Astrocyte (in vitro differentiated cells and primary cell): ENCODE data around the gene FADS2. TPM values are rescaled to one million over a fixed set of nuclear protein-coding genes. Genes with fewer than 3 reads are reported as not detected.

ENCODE experiments used
- DNase-seq: peaks from one replicate; pipeline ENCODE4 v3.0.0-alpha.2; 2010; ENCODE audit warnings: low read depth
- FAIRE-seq: peaks from 2 replicates; lab custom pipeline; 2011; peaks lifted over from hg19 to GRCh38; lab: Jason Lieb, UNC
- H2AFZ ChIP-seq: 2 replicates; pipeline ENCODE4 v1.6.0; 2012; ENCODE audit warnings: low read depth, low read length, inconsistent platforms
- H3K27ac ChIP-seq: 2 replicates; pipeline ENCODE4 v1.5.1; 2011; ENCODE audit warnings: low read depth, low read length, inconsistent platforms
- H3K27me3 ChIP-seq: 2 replicates; pipeline ENCODE4 v1.6.0; 2011; ENCODE audit warnings: low read length, inconsistent platforms; ENCODE audit not compliant: insufficient read depth
- H3K36me3 ChIP-seq: 2 replicates; pipeline ENCODE4 v1.5.1; 2011; ENCODE audit warnings: low read length, inconsistent platforms; ENCODE audit not compliant: insufficient read depth
- H3K4me1 ChIP-seq: 2 replicates; pipeline ENCODE4 v1.5.1; 2011; ENCODE audit warnings: low read length, inconsistent platforms; ENCODE audit not compliant: insufficient read depth
- H3K4me2 ChIP-seq: 2 replicates; pipeline ENCODE4 v1.6.0; 2012; ENCODE audit warnings: low read length, inconsistent platforms
- H3K4me3 ChIP-seq: 2 replicates; pipeline ENCODE4 v1.5.1; 2011; ENCODE audit warnings: low read depth, mild to moderate bottlenecking, low read length, inconsistent platforms; ENCODE audit not compliant: insufficient read depth
- H3K79me2 ChIP-seq: 2 replicates; pipeline ENCODE4 v1.6.0; 2012; ENCODE audit warnings: mild to moderate bottlenecking, low read length, inconsistent platforms; ENCODE audit not compliant: insufficient read depth
- H3K9ac ChIP-seq: 2 replicates; pipeline ENCODE4 v1.6.0; 2012; ENCODE audit warnings: mild to moderate bottlenecking, low read length, inconsistent platforms
- H3K9me3 ChIP-seq: 2 replicates; pipeline ENCODE4 v1.5.1; 2012; ENCODE audit warnings: low read depth, mild to moderate bottlenecking, low read length, inconsistent platforms; ENCODE audit not compliant: insufficient read depth
- H4K20me1 ChIP-seq: 2 replicates; pipeline ENCODE4 v1.6.0; 2012; ENCODE audit warnings: low read length, inconsistent platforms; ENCODE audit not compliant: insufficient read depth
- H3K27ac Mint-ChIP-seq: one replicate; pipeline ENCODE4 v1.8.0; 2021; ENCODE audit warnings: mild to moderate bottlenecking, mixed read lengths; ENCODE audit not compliant: unreplicated experiment
- H3K27me3 Mint-ChIP-seq: one replicate; pipeline ENCODE4 v1.8.0; 2021; ENCODE audit warnings: low read depth, mixed read lengths; ENCODE audit not compliant: unreplicated experiment
- H3K36me3 Mint-ChIP-seq: one replicate; pipeline ENCODE4 v1.8.0; 2021; ENCODE audit warnings: low read depth, mixed read lengths; ENCODE audit not compliant: unreplicated experiment
- H3K4me1 Mint-ChIP-seq: one replicate; pipeline ENCODE4 v1.8.0; 2021; ENCODE audit warnings: low read depth, mixed read lengths; ENCODE audit not compliant: unreplicated experiment
- H3K4me3 Mint-ChIP-seq: one replicate; pipeline ENCODE4 v1.8.0; 2021; ENCODE audit warnings: mild to moderate bottlenecking, moderate library complexity, mixed read lengths; ENCODE audit not compliant: unreplicated experiment
- H3K9me3 Mint-ChIP-seq: one replicate; pipeline ENCODE4 v1.8.0; 2021; ENCODE audit warnings: mild to moderate bottlenecking, mixed read lengths; ENCODE audit not compliant: unreplicated experiment
- CTCF ChIP-seq: IDR thresholded peaks from 2 replicates; pipeline ENCODE4 v1.5.1; 2011; ENCODE audit warnings: low read depth, mild to moderate bottlenecking, inconsistent platforms, low read length, moderate library complexity; ENCODE audit not compliant: insufficient read depth
- EZH2 ChIP-seq: IDR thresholded peaks from 2 replicates; pipeline ENCODE4 v1.6.1; 2012; ENCODE audit warnings: mild to moderate bottlenecking, low read length, inconsistent platforms; ENCODE audit not compliant: insufficient read depth
- total RNA-seq: library from RNA; stranded (reverse); gene quantifications from 2 replicates; pipeline ENCODE4 v1.2.1, GENCODE V29; 2021

FADS2 gene
- total RNA-seq, 1 donor from 2014 or later = 287 TPM

GRCh38 chr11:61782841-61783240 lies 45.3 kb upstream of the FADS2 start:
- TF ChIP-seq EZH2 (no peak), CTCF (no peak)
- Mint-ChIP-seq H3K4me1 (peaks cover 26% of the 10 kb centered on the region), H3K9me3 (no peaks in the 10 kb centered on the region)

DNA sequence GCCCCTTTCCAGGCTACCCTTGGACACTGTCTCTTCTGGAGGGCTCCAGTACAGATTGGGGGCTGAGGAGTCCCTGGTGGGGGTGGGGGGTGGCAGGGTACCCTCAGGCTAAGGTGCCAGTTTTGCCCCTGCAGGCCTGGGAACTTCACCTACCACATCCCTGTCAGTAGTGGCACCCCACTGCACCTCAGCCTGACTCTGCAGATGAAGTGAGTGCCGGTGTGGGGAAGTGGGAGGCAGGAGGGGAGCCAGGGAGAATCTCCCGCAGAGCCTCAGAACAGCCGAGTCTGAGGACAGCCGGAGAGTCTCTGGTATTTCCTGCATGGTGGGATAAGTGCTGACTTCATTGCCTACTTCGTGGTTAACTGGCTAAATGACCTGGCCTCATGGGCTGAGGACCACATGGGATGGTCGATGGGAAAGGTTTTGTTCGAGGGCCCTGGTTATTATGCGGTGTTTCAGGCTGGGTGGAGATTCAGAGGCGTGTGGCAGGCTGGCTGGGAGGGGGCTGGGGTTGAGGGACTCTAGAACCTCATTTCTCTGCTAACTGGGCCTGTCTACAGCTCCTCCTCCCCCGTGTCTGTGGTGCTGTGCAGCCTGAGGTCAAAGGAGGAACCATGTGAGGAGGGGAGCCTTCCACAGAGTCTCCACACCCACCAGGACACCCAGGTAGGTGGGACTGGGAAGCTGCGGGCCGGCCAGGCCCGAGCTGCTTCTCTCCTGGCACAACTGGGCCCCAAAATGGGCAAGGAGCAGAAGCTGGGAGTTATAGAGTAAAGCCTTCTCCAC lies 44.2 kb upstream of the FADS2 start:
- no peaks in the 10 kb centered on the region for H3K79me2 ChIP-seq
- DNase-seq (peak; percentile 79), FAIRE-seq (no peak)
- peaks cover 35% of the 10 kb centered on the region for H4K20me1 ChIP-seq
- peak overlapping the region; percentile 10 for H3K9ac ChIP-seq
- H3K36me3 ChIP-seq = peaks cover 13% of the 10 kb centered on the region
- H3K4me1 ChIP-seq = peaks cover 16% of the 10 kb centered on the region
- H3K4me3 Mint-ChIP-seq = peak overlapping the region; percentile 58
- no peaks in the 10 kb centered on the region for H3K27me3 ChIP-seq
- no peak for TF ChIP-seq CTCF
- no peak for TF ChIP-seq EZH2
- peak overlapping the region; percentile 27 for H3K27ac ChIP-seq
- H2AFZ ChIP-seq = no peak overlapping the region
- no peaks in the 10 kb centered on the region for H3K9me3 Mint-ChIP-seq
- no peaks in the 10 kb centered on the region for H3K9me3 ChIP-seq
- peaks cover 26% of the 10 kb centered on the region for H3K4me1 Mint-ChIP-seq
- peak overlapping the region; percentile 40 for H3K4me2 ChIP-seq
- peaks cover 20% of the 10 kb centered on the region for H3K36me3 Mint-ChIP-seq
- H3K4me3 ChIP-seq = no peak overlapping the region
- no peaks in the 10 kb centered on the region for H3K27me3 Mint-ChIP-seq
- peak overlapping the region; percentile 88 for H3K27ac Mint-ChIP-seq

More at GRCh38 chr11:61782841-61783240, 45.3 kb upstream of the FADS2 start:
- H3K27me3 Mint-ChIP-seq = no peaks in the 10 kb centered on the region
- Histone ChIP-seq H3K4me3 (no peak overlapping the region), H3K27me3 (no peaks in the 10 kb centered on the region), H3K9ac (no peak overlapping the region), H3K27ac (no peak overlapping the region), H3K79me2 (no peaks in the 10 kb centered on the region), H4K20me1 (peaks cover 32% of the 10 kb centered on the region), H3K36me3 (peaks cover 9% of the 10 kb centered on the region), H3K4me2 (no peak overlapping the region), H3K9me3 (no peaks in the 10 kb centered on the region), H3K4me1 (peaks cover 17% of the 10 kb centered on the region), H2AFZ (no peak overlapping the region)
- H3K27ac Mint-ChIP-seq = peak overlapping the region; percentile 66
- H3K4me3 Mint-ChIP-seq = no peak overlapping the region
- no peak for DNase-seq
- peaks cover 15% of the 10 kb centered on the region for H3K36me3 Mint-ChIP-seq
- no peak for FAIRE-seq

DNA sequence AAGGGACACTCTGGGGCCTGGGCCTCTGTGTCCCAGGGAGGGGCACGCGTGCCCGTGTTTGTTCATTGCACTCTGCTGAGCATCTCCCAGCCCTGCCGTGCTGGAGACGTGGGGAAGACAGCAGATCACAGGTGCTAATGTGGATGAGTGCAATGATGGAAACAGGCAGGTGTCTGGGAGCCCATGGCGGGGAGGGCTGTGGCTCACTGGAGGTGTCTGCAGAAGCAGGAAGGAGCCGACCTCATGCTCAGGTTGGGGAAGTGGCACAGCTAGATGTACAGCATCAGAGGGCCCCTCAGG lies 43.6 kb upstream of the FADS2 start:
- TF ChIP-seq EZH2 = no peak
- TF ChIP-seq CTCF = no peak
- H3K4me3 ChIP-seq = no peak overlapping the region
- H3K27me3 Mint-ChIP-seq = no peaks in the 10 kb centered on the region
- no peaks in the 10 kb centered on the region for H3K9me3 Mint-ChIP-seq
- H3K27ac ChIP-seq = peak overlapping the region; percentile 27
- H3K4me1 Mint-ChIP-seq = peaks cover 26% of the 10 kb centered on the region
- H3K36me3 Mint-ChIP-seq = peaks cover 20% of the 10 kb centered on the region
- peaks cover 4% of the 10 kb centered on the region for H3K79me2 ChIP-seq
- DNase-seq (no peak), FAIRE-seq (no peak)
- H3K4me2 ChIP-seq = no peak overlapping the region
- H3K9me3 ChIP-seq = no peaks in the 10 kb centered on the region
- H3K4me3 Mint-ChIP-seq = no peak overlapping the region
- H3K27ac Mint-ChIP-seq = peak overlapping the region; percentile 88
- peaks cover 35% of the 10 kb centered on the region for H4K20me1 ChIP-seq
- H2AFZ ChIP-seq = no peak overlapping the region
- peak overlapping the region; percentile 10 for H3K9ac ChIP-seq
- peaks cover 18% of the 10 kb centered on the region for H3K36me3 ChIP-seq
- peaks cover 16% of the 10 kb centered on the region for H3K4me1 ChIP-seq
- no peaks in the 10 kb centered on the region for H3K27me3 ChIP-seq
